ENCODE measurements around the gene RPL32.
"Not testable (repeated sequence)": the region's sequence is repeated elsewhere in the genome, so short reads cannot be mapped to it uniquely, and the experiment has no call there.

Gene RPL32

GRCh38 chr3:12808587-12808986 is 32.8 kb downstream of the RPL32 start:
- no peak for DNase-seq (ENCODE audit: low spot score)

DNA sequence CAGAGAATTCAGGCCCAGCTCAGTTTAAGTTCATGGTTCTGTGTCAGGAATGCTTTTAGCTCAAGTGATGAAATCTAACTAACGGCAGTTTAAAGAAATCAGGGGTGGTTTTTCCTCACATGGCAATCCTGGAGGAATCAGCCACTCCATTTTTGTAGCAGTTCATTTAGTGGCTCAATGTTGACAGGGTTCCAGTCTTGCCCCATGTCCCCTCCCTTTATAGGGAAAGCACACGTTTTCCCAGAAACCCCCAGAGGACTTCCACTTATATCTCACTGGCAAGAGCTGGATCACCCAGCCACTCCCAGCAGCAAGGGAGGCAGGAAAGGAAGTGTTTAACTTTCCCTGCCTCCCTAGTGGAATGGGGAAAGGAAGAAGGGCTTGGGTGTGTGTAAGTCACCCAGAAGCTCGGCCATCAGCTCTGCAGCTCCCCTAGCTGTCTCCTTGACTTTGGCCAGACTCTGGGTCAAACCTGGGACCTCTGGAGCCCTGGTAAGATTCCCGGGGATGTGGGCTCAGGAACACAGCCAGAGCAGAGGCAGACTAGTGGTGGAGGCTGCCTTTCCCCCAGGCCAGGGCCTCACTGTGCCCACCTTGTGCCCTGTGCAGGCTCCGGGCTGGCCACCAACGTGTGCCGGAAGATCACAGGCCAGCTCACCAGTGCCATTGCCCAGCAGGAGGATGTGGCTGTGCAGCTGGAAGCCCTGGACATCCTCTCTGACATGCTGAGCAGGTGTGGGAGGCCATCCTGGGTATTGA is 33.6 kb downstream of the RPL32 start:
- no peak for DNase-seq (ENCODE audit: low spot score)

DNA sequence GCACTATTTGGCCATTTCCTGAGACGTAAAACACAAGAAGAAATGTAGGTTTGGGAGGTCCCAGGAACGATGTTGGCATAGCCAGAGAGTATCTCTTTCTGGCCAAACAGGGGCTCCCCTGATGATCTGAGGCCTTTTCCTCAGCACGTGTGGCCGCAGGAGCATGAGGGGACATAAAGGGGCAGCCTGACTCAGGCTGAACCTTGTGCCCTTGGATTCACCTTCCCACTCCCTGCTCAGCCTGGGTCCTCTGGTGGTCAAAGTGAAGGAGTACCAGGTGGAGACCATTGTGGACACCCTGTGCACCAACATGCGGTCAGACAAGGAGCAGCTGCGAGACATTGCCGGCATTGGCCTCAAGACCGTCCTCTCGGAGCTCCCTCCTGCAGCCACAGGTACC is 34.3 kb downstream of the RPL32 start:
- no peak for DNase-seq (ENCODE audit: low spot score)

DNA sequence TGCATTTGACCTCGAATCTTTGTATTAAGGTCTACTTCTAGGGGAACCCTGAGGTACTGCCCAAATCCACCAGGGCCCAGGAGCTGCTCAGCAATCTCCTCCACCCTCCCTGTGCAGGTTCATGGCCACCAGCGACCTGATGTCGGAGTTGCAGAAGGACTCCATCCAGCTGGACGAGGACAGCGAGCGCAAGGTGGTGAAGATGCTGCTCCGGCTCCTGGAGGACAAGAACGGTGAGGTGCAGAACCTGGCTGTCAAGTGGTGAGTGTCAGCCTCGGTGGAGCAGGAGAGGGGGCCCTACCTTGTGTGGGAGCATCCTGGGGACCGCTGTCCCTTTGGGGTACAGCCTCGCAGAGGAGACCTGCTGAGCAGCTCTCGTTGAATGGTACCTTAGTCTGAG is 38.0 kb downstream of the RPL32 start:
- no peak for DNase-seq (ENCODE audit: low spot score)

DNA sequence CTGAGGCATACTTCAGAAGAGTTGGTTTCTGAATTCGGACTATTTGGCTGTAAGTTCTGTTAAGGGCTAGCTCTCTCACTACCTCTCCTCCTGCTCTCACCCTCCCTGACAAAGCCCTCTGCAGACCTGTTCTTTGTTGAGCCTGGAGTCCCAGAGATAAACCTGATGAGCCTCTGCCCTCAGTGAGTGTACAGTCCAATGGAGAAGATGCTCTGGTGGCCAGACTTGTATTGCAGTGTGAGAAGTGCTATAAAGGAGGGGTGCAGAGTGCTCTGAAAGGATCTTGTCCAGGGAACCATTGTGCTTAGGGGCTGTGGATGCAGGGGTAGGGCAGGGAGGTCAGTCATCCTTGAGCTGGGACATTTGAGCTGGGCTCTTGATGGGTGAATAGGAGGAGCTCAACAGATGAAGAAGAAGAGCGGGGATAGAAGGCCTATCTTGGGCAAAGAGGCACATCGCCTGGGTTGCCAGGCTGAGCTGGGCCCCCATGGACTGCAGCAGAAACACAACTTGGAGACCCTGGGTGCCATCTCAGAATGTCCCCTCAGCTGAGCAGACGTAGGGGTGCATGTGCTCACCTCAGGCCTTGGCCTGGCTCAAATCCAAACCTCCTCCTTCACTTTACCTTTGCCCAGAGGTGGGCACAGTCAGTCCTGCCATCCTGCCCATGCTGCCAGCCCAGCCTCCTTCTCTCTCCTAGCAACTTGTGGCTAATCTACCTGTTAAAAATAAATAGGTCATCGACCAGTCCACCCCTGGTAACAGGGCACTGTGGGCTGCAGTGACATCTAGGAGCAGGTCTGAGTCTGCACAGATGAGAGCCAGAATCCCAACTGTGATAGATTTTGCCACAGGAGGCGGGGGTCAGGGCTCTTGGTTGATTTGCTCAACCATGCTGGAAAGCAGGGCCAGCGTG is 41.6 kb downstream of the RPL32 start:
- no peak for DNase-seq (ENCODE audit: low spot score)

- DNase-seq (ENCODE audit: low spot score): no peak
Measured at GRCh38 chr3:12798559-12799179, 42.7 kb downstream of the RPL32 start.

- no peak for DNase-seq (ENCODE audit: low spot score)
Measured at GRCh38 chr3:12797892-12798558, 43.3 kb downstream of the RPL32 start.

DNA sequence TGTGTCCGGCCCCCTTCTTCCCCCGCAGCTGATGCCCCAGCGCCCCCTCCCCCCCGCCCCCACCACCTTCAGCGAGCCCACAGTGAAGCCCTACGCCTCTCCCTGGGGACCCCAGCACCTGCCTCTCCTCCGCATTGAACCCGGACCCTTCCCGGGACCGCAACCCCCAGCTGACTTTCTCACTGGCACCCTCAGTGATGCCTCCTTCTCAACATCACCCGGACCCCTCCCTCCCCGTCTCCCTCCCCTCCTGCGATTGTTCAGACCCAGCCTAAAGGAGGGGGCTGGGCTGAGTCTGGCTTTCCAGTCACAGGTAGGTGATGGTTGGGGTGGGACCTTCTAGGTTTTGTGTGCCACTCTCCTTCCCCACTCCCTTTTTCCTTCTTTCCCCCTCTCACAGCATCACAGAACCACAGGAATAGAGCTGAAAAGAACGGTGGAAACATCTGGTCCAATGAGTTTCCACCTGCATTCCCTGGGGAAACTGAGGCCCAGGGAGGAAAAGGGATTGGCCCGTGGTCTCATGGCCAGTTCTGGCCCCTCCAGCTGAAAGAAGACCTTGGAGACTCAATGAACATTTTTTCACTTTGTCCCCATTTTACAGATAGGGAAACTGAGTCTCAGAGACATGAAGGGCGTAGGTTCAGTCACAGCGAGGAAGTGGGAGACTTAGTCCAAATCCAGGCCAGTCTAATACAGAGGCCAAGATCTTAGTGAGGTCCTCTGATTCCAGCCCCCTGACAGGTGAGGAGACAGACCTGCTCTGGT is 44.1 kb downstream of the RPL32 start:
- no peak for DNase-seq (ENCODE audit: low spot score)

DNA sequence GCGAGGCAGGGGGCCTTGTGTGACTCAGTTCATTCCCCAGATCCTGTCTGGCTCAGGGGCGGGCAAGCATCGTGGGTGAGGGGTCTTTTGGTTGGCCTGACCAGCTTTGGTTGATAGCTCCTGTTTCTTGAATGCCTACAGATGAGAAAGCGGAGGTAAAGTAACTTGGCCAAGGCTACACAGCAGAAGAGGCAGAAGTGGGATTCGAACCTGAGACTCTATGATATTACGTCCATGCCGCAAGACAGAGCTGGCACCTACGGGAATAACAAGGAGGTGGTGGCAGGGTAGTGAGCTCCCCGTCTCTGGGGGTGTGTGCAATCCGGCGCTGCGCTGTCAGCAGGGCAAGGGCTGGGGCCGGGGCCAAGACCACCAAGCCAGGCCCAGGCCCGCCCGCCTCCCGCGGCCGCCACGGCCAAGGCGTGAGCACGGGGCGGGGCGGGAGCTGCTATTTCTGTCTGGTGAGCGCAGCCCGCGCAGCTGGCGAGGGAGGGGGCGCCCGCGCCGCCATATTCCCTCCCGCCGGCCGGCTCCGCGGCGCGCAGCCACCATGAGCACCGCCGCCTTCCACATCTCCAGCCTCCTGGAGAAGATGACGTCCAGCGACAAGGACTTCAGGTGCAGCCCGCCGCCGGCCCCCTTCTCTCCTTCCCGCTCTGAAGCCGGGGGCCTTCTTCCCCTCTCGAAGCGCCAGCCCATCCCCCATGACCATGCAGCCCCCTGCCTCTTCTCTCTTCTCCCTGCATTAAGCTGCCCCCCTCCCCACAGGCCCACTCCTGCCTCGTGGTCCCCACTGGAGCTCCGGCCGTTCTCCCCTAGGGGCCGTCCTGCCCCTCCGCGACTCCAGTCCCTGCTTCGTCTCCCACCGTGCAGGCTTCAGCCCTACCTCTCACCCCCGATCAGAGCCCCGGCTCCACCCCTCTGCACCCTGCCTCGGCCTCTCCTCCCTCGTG is 44.9 kb downstream of the RPL32 start, which contains the start of gene CAND2:
Gene CAND2, plus strand, starts transcription at position 510 of the 953 bp plus-strand sequence. Its CDS starts 41 bp downstream, at position 551.
- DNase-seq (ENCODE audit: low spot score): peak; percentile 69

GRCh38 chr3:12793701-12794100 is 47.7 kb downstream of the RPL32 start:
- no peak for DNase-seq (ENCODE audit: low spot score)

DNA sequence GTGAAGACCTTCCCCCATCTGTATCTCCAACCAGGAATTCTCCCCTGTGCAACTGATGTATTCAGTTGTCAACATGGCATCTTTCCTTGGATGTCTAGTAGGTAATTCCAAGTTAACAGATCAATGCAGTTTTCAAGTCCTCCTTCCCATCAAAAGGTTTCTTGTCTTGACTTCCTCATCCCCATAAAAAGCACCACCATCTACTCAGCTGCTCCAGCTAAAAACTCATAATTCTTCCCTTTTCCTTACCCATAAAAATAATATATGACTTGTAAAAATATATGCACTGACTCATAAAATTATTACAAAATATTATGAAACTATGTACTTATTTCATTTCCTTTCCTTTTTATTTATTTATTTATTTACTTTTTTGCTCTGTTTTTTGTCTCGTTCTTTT is 49.9 kb downstream of the RPL32 start:
- DNase-seq (ENCODE audit: low spot score): no peak

DNA sequence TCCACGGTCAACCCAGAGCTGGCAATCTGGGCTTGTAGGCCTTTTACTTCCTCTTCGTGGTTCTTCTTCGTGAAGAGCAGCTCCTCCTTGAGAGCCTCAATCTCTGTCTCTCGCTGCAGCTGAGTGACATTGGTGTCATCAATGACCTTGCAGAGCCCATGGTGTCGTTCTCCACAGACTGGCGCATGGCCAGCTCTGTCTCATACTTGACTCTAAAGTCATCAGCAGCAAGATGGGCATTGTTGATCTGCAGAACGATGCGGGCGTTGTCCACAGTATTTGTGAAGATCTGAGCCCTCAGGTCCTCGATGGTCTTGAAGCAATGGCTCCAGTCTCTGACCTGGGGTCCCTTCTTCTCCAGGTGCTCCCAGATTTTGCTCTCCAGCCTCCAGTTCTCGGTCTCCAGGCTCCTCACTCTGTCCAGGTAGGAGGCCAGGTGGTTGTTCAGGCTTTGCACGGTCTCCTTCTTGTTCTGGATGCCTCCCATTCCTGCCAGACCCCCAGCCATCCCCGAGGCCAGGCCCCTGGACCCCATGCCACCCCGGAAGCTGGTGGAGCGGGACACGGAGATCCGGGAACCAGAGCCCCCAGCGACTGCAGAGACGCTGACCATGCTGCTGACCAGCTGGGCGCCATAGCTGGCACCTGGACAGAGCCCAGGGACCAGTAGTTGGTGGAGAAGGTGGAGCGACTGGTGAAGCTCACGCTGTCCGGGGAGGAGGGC is 53.2 kb downstream of the RPL32 start:
- DNase-seq (ENCODE audit: low spot score): not testable (repeated sequence)

DNA sequence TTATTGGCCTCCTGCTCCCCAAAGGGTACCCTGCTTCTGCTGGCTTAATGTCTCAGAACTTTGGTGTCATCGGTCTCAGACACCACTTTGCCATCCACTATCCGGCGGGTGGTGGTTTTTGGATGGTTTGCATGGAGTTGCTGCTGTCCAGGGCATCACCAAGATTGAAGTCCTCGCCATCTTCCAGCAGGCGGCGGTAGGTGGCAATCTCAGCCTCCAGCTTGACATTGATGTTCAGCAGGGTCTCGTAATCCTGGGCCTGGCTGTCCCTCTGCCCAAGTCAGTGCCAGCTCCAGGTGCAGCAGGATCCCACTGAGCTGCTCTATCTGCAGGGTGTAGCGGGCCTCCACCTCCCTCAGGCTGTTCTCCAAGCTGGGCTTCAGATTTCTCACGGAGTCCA is 54.0 kb downstream of the RPL32 start:
- DNase-seq (ENCODE audit: low spot score): peak; percentile 66

- no peak for DNase-seq (ENCODE audit: low spot score)
Measured at GRCh38 chr3:12785096-12785495, 56.3 kb downstream of the RPL32 start.

All from Ammon's horn (tissue), 1 donor.